Skeletal muscle tissue (tissue), 4 donors: ENCODE measurements around the gene NXPH4. TPM values are rescaled to one million over a fixed set of nuclear protein-coding genes. Genes with fewer than 3 reads are reported as not detected.

Source experiments
- H3K27ac ChIP-seq: one replicate; pipeline ENCODE4 v1.7.0; 2013; ENCODE audit warnings: mild to moderate bottlenecking, low read depth, low read length, inconsistent platforms
- H3K27me3 ChIP-seq, 3 donors: one replicate each; pipeline ENCODE4 v1.7.0; 2013; ENCODE audit warnings: low read length in 3 of 3; ENCODE audit not compliant: control insufficient read depth in 3 of 3, insufficient read depth in 3 of 3
- H3K36me3 ChIP-seq, 3 donors: one replicate each; pipeline ENCODE4 v1.7.0; 2013; ENCODE audit warnings: low read length in 3 of 3; ENCODE audit not compliant: control insufficient read depth in 3 of 3, insufficient read depth in 3 of 3
- H3K4me1 ChIP-seq, 3 donors: one replicate each; pipeline ENCODE4 v1.7.0; 2013; ENCODE audit warnings: low read length in 3 of 3, mild to moderate bottlenecking in 3 of 3; ENCODE audit not compliant: control insufficient read depth in 3 of 3, insufficient read depth in 3 of 3
- H3K4me3 ChIP-seq, 3 donors: one replicate each; pipeline ENCODE4 v1.7.0; 2013; ENCODE audit warnings: low read length in 3 of 3
- H3K9ac ChIP-seq, 3 donors: one replicate each; pipeline ENCODE4 v1.7.0; 2013; ENCODE audit warnings: low read length in 3 of 3, mild to moderate bottlenecking in 3 of 3, moderate library complexity in 2 of 3, low read depth in 1 of 3
- H3K9me3 ChIP-seq, 3 donors: one replicate each; pipeline ENCODE4 v1.7.0; 2013; ENCODE audit warnings: low read length in 3 of 3; ENCODE audit not compliant: control insufficient read depth in 3 of 3
- total RNA-seq: library from RNA; depleted of rRNA; stranded (reverse); fragments of >200 nt; gene quantifications from one replicate; pipeline ENCODE4 v1.2.3, GENCODE V29; 2014
- donor health status: Osteomylitis.

The NXPH4 gene
- total RNA-seq, 1 donor from 2014 or later: not detected

DNA sequence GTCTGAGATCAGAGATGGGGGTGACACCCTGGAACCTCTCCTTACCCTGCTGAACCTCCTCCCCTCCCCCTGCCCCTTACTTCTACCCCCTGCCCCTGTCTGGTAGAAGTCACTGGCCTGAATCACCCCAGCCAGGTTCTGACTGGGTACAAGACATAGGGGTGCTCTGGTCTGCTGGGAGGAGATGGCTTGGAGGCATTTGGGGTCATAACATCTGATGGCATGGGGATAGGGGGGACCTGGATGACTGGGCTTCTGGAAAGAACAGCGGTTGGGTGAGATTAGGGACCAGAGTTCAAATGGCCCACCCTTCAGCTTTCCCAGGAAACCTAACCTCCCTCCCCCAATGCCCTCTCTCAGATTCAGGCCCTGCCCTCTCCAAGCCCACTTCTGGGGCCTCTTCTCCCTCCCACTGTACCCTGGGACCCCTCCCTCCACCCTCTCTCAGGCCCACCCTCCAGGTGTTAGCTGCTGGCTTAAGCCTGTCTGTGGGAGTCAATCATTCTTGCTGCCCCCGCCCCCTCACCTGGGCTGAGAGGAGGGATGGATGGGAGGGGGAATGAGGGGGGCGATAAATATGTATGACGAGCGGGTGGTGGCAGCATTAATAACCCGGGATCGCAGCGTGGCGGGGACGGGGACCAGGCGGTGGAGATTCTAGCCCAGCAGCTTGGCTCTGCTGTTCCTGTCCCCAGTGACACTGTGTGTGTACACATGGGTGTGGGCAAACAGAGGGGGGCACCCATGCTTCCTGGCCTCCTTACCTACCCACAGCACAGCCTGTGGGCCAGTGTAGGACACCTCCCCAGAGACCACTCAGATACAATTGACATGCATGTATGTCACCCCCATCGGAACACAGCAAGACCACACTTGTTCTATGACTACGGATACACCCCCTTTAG lies 5.9 kb downstream of the NXPH4 start:
- Histone ChIP-seq H3K4me1 (peaks cover 3 to 6% (median 5%) of the 10 kb centered on the region in 3 donors), H3K27ac (no peak overlapping the region), H3K9me3 (no peaks in the 10 kb centered on the region), H3K27me3 (peaks cover 77 to 82% (median 77%) of the 10 kb centered on the region in 3 donors), H3K9ac (no peak overlapping the region), H3K36me3 (no peaks in the 10 kb centered on the region), H3K4me3 (no peak overlapping the region)

DNA sequence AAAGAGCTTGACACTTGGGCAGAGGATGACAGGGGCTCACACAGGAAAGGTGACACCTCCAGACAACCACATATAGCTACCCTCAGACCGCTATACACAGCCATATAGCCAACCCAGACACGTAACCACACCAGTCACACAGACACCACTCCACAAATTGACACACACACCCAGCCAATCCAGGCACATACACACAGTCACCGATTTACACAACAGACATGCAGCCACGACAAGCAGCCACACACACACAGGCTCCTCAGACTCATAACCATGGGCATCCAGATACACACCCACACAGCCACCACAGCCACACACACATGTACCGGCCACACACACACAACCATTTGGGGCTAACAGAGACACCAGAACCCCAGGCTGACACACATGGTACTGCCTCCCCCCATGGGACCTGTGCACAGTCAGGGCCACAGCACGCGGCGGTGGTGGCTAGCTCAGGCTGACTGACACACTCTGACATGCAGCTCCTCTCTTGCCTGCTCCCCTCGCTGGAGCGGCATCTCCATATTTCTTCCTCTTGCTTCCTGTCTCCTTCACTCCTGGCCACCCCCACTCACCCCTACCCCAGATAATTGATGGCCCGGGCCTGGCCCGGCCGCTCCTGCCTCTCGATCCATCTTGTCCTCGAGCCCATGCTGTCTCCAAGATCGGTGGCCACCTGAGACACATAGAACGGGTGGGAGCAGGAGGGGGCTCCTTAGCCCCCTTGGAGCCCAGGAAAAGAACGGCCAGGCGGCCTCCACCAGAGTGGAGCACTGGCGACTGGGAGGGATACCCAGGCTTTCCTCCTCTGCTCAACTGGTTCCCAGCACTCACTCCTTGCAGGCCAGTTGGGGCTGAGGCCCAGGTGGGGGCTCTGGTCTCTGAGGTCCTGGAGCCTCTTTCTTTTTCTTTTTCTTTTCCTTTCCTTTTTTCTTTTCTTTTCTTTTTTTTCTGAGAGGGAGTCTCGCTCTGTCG lies 6.9 kb downstream of the NXPH4 start:
- Histone ChIP-seq H3K4me3 (no peak overlapping the region), H3K4me1 (peaks cover 0 to 3% (median 2%) of the 10 kb centered on the region in 3 donors), H3K27me3 (peaks cover 68 to 73% (median 72%) of the 10 kb centered on the region in 3 donors), H3K9me3 (no peaks in the 10 kb centered on the region), H3K9ac (no peak overlapping the region), H3K27ac (no peak overlapping the region), H3K36me3 (no peaks in the 10 kb centered on the region)

- H3K9me3 ChIP-seq: no peaks in the 10 kb centered on the region
- H3K36me3 ChIP-seq: no peaks in the 10 kb centered on the region
- peaks cover 3 to 8% (median 6%) of the 10 kb centered on the region in 3 donors for H3K4me1 ChIP-seq
- H3K27me3 ChIP-seq: peaks cover 58 to 64% (median 63%) of the 10 kb centered on the region in 3 donors
- no peak overlapping the region for H3K9ac ChIP-seq
- H3K27ac ChIP-seq: no peak overlapping the region
- H3K4me3 ChIP-seq: no peak overlapping the region
These were observed 7.8 kb downstream of the NXPH4 start for GRCh38 chr12:57224278-57224972.

- Histone ChIP-seq H3K4me3 (no peak overlapping the region), H3K27me3 (peaks cover 52 to 58% (median 57%) of the 10 kb centered on the region in 3 donors), H3K27ac (no peak overlapping the region), H3K9me3 (no peaks in the 10 kb centered on the region), H3K4me1 (peaks cover 9 to 14% (median 12%) of the 10 kb centered on the region in 3 donors), H3K9ac (no peak overlapping the region), H3K36me3 (no peaks in the 10 kb centered on the region)
These were observed 8.5 kb downstream of the NXPH4 start for GRCh38 chr12:57224973-57225679.

DNA sequence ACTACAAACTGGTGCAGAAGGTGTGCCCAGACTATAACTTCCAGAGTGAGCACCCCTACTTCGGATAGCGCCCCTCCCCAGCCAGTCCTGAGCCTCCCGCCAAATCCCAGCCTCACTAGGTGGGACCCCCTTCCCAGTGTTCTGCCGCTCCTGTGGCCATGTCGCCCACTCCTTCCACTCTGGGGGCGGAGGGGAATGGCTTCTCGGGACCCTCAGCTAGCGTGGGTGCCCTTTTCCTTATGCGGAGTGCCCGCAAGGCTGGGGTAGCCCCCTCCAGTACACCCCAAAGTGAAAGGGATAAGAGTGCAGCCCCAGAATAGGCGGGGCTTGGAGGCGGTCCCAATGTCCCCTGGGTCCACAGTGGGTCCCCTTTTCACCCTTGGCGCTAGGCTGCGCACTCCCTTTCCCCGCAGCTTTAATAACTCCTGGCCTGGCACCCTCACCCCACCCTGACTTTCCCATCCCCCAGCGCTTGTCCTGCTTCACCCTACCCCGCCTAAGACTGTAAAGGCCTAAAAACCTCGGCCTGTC lies 9.2 kb downstream of the NXPH4 start:
- Histone ChIP-seq H3K4me1 (peaks cover 15 to 20% (median 18%) of the 10 kb centered on the region in 3 donors), H3K9ac (no peak overlapping the region), H3K36me3 (peaks cover 0 to 2% (median 0%) of the 10 kb centered on the region in 3 donors), H3K4me3 (no peak overlapping the region), H3K27ac (no peak overlapping the region), H3K27me3 (peaks cover 49 to 55% (median 53%) of the 10 kb centered on the region in 3 donors), H3K9me3 (no peaks in the 10 kb centered on the region)

- Histone ChIP-seq H3K27ac (no peak overlapping the region), H3K36me3 (peaks cover under 1 to 6% (median 1%) of the 10 kb centered on the region in 3 donors), H3K9me3 (no peaks in the 10 kb centered on the region), H3K4me3 (no peak overlapping the region), H3K27me3 (peaks cover 39 to 46% (median 43%) of the 10 kb centered on the region in 3 donors), H3K4me1 (peaks cover 17 to 28% (median 24%) of the 10 kb centered on the region in 3 donors), H3K9ac (no peak overlapping the region)
These were observed 10.2 kb downstream of the NXPH4 start for GRCh38 chr12:57226588-57227314.

DNA sequence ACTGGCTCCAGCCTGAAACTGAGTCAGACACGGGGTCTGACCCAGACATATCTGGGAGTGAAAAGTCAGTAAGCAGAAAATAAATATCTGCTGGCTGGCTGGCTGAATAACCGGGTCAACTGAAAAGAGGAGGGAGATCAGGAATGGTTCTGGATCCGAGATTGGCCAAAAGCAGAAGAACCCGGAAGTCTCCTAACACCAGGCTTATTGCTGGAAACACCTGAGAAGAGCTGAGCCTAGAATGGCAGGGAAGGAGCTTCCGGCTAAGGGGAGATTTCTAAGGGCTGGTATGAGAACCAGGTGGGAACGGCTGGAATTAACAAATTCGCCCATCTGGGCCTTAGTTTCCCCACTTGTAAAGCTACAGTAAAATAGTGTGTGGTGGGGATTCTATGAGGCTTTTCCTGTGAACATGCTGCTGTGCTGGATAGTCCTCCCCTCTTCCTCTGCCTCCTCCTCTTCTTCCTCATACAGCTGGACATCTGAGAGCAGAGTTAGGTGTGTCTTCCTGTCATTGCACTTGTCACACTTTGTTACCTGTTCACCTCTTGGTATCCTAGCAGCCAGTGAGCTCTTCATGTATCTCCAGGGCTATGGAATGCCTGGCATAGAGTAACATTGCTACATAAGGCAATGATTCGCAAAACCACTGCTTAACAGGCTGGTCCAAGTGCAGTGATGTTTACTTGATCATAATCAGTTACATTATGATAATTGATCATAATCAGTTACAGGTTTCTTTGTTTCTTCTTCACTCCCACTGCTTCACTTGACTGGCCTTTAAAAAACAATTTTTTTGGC lies 10.9 kb downstream of the NXPH4 start:
- Histone ChIP-seq H3K27ac (no peak overlapping the region), H3K9me3 (no peaks in the 10 kb centered on the region), H3K4me3 (no peak overlapping the region), H3K36me3 (peaks cover 8 to 14% (median 9%) of the 10 kb centered on the region in 3 donors), H3K9ac (no peak overlapping the region), H3K27me3 (peaks cover 31 to 38% (median 37%) of the 10 kb centered on the region in 3 donors), H3K4me1 (peaks cover 17 to 31% (median 24%) of the 10 kb centered on the region in 3 donors)
